ENCODE results near the gene GRID1. TPM values are rescaled to one million over a fixed set of nuclear protein-coding genes. Genes with fewer than 3 reads are reported as not detected.

The GRID1 gene
- total and polyA plus RNA-seq, 10 of the 15 experiments (the other 5 are each of a cell fraction or from before 2014, with no cell fraction given) = 0.04 to 0.62 (median 0.08) TPM; not detected in 5

- DNase-seq (ENCODE audit: low read depth, low spot score) = no peak
- BruUV-seq (replicated peaks) = no TSS peak
- no peak for FAIRE-seq
- Histone ChIP-seq H3K36me3 (ENCODE audit: control insufficient read depth in 2 of 2, insufficient read depth in 2 of 2, low read length in 1 of 2) (no peaks in the 10 kb centered on the region), H2AFZ (ENCODE audit: control insufficient read depth, low read depth, low read length) (no peak overlapping the region), H3K27me3 (replicated peaks in 1 of 2; ENCODE audit: control insufficient read depth in 2 of 2, insufficient read depth in 2 of 2, low read length in 1 of 2) (no peaks in the 10 kb centered on the region; a peak in 1 of 4 replicates), H3K9me3 (replicated peaks; ENCODE audit: control insufficient read depth, insufficient read depth, low read length) (no peaks in the 10 kb centered on the region), H3K27ac (ENCODE audit: control insufficient read depth, insufficient read depth) (no peak overlapping the region), H4K20me1 (ENCODE audit: control insufficient read depth, insufficient read depth) (no peaks in the 10 kb centered on the region), H3K9ac (ENCODE audit: control insufficient read depth, insufficient read depth, low read length) (no peak overlapping the region), H3K4me3 (no peak overlapping the region), H3K79me2 (ENCODE audit: control insufficient read depth, insufficient read depth, low read length) (no peaks in the 10 kb centered on the region), H3K4me2 (ENCODE audit: control insufficient read depth, insufficient read depth) (no peak overlapping the region), H3K4me1 (ENCODE audit: control insufficient read depth, insufficient read depth, low read length) (no peaks in the 10 kb centered on the region)
- TF ChIP-seq MXI1 (IDR thresholded peaks at IDR 0.05; ENCODE audit: low read depth, low read length) (no peak), ATF7 (IDR thresholded peaks at IDR 0.05; ENCODE audit: low read depth) (no peak), YBX1 (IDR thresholded peaks at IDR 0.05) (no peak), RB1 (IDR thresholded peaks at IDR 0.05; ENCODE audit: borderline replicate concordance) (no peak), REST (IDR thresholded peaks at IDR 0.05; ENCODE audit: low read depth, low read length) (no peak), IRF3 (IDR thresholded peaks at IDR 0.05) (no peak), HDAC6 (IDR thresholded peaks at IDR 0.05; ENCODE audit: unreplicated experiment) (no peak), NFXL1 (IDR thresholded peaks at IDR 0.05; ENCODE audit: borderline replicate concordance) (no peak), TCF7 (IDR thresholded peaks at IDR 0.05; ENCODE audit: borderline replicate concordance) (no peak), ZNF384 (IDR thresholded peaks at IDR 0.05; ENCODE audit: borderline replicate concordance, low read depth, low read length) (no peak), MTA3 (IDR thresholded peaks at IDR 0.05; ENCODE audit: borderline replicate concordance, low read length) (no peak), PKNOX1 (IDR thresholded peaks at IDR 0.05) (no peak)
- RAD21 ChIA-PET (ENCODE audit: unreplicated experiment) = no interaction called here
- SMC1A ChIA-PET (ENCODE audit: uncharacterized antibody, unreplicated experiment) = no interaction called here
- intact Hi-C loops (cut with micrococcal nuclease; ENCODE audit: unreplicated experiment) = no loop called here
- ATAC-seq = no peak
- WGBS (ENCODE audit: insufficient coverage, insufficient replicate concordance, low lambda C conversion rate, missing lambda C conversion rate) = 10% methylated on average over 7 of the region's 7 CpGs
- CTCF ChIA-PET = no interaction called here
- POLR2A ChIA-PET = no interaction called here
- in situ Hi-C loops (cut with MboI) = no loop called here
Observed at GRCh38 chr10:85734791-85735190, 631.8 kb downstream of the GRID1 start.
